IgD-negative memory B cell (primary cell): ENCODE results near the gene MFGE8. TPM values are rescaled to one million over a fixed set of nuclear protein-coding genes. Genes with fewer than 3 reads are reported as not detected.
A peak's percentile ranks its signal among the peaks of the same experiment; 100 is the strongest.
"Not testable (repeated sequence)": the region's sequence is repeated elsewhere in the genome, so short reads cannot be mapped to it uniquely, and the experiment has no call there.

ENCODE experiments used
- H3K27ac Mint-ChIP-seq, 3 donors: one replicate each; pipeline ENCODE4 v1.8.0; 2020 to 2022; ENCODE audit warnings: mild to moderate bottlenecking in 3 of 3, mixed read lengths in 3 of 3, moderate library complexity in 1 of 3
- H3K27me3 Mint-ChIP-seq: one replicate; pipeline ENCODE4 v1.8.0; 2021; ENCODE audit warnings: mixed read lengths
- H3K36me3 Mint-ChIP-seq: one replicate; pipeline ENCODE4 v1.8.0; 2020; ENCODE audit warnings: mild to moderate bottlenecking, mixed read lengths
- H3K4me1 Mint-ChIP-seq, 3 donors: one replicate each; pipeline ENCODE4 v1.8.0; 2020 to 2022; ENCODE audit warnings: mixed read lengths in 3 of 3, mild to moderate bottlenecking in 1 of 3
- H3K4me3 Mint-ChIP-seq, 4 donors: one replicate each; pipeline ENCODE4 v1.8.0; 2020 to 2022; ENCODE audit warnings: mild to moderate bottlenecking in 4 of 4, mixed read lengths in 4 of 4, moderate library complexity in 3 of 4
- H3K9me3 Mint-ChIP-seq, 3 donors: one replicate each; pipeline ENCODE4 v1.8.0; 2020 to 2021; ENCODE audit warnings: mixed read lengths in 3 of 3, mild to moderate bottlenecking in 1 of 3
- polyA plus RNA-seq: library from polyadenylated mRNA; unstranded; fragments of 300-500 nt; fragmentation: Illumina TruSeq; gene quantifications from one replicate; pipeline ENCODE4 v1.2.3, GENCODE V29; 2021

Gene MFGE8
- polyA plus RNA-seq, 1 donor from 2014 or later: 4.8 TPM

GRCh38 chr15:88930579-88930978 lies 17.4 kb upstream of the MFGE8 start:
- Mint-ChIP-seq H3K36me3 (no peaks in the 10 kb centered on the region), H3K27me3 (peaks cover 20% of the 10 kb centered on the region), H3K9me3 (peaks cover 1 to 7% (median 3%) of the 10 kb centered on the region in 3 donors), H3K4me1 (peaks cover 0 to 2% (median 0%) of the 10 kb centered on the region in 3 donors), H3K27ac (peak overlapping the region in 1 of 3 donors; percentile 52), H3K4me3 (no peak overlapping the region)

- not testable (repeated sequence) for H3K4me3 Mint-ChIP-seq, H3K36me3 Mint-ChIP-seq, H3K9me3 Mint-ChIP-seq, H3K4me1 Mint-ChIP-seq, H3K27ac Mint-ChIP-seq
- peaks cover 20% of the 10 kb centered on the region for H3K27me3 Mint-ChIP-seq
Measured at GRCh38 chr15:88929358-88930098, 16.3 kb upstream of the MFGE8 start.

- H3K4me3 Mint-ChIP-seq, H3K36me3 Mint-ChIP-seq, H3K4me1 Mint-ChIP-seq, H3K9me3 Mint-ChIP-seq, H3K27ac Mint-ChIP-seq: not testable (repeated sequence)
- peaks cover 17% of the 10 kb centered on the region for H3K27me3 Mint-ChIP-seq
Measured at GRCh38 chr15:88928192-88928591, 15.0 kb upstream of the MFGE8 start.

- not testable (repeated sequence) for H3K4me3 Mint-ChIP-seq, H3K9me3 Mint-ChIP-seq, H3K4me1 Mint-ChIP-seq, H3K36me3 Mint-ChIP-seq, H3K27ac Mint-ChIP-seq, H3K27me3 Mint-ChIP-seq
Measured at GRCh38 chr15:88925648-88926047, 12.5 kb upstream of the MFGE8 start.

GRCh38 chr15:88920892-88921435 lies 7.8 kb upstream of the MFGE8 start:
- H3K36me3 Mint-ChIP-seq, H3K4me1 Mint-ChIP-seq, H3K27ac Mint-ChIP-seq, H3K9me3 Mint-ChIP-seq: not testable (repeated sequence)
- Mint-ChIP-seq H3K27me3 (peaks cover 30% of the 10 kb centered on the region), H3K4me3 (peak overlapping the region in 1 of 4 donors; percentile 46)

- no peak overlapping the region for H3K27ac Mint-ChIP-seq
- H3K27me3 Mint-ChIP-seq: peaks cover 32% of the 10 kb centered on the region
- peaks cover 3% of the 10 kb centered on the region for H3K36me3 Mint-ChIP-seq
- peaks cover 0 to 2% (median 0%) of the 10 kb centered on the region in 3 donors for H3K9me3 Mint-ChIP-seq
- peaks cover 0 to 5% (median 5%) of the 10 kb centered on the region in 3 donors for H3K4me1 Mint-ChIP-seq
- H3K4me3 Mint-ChIP-seq: peak overlapping the region in 1 of 4 donors; percentile 46
Measured at GRCh38 chr15:88920186-88920891, 7.2 kb upstream of the MFGE8 start.

GRCh38 chr15:88918738-88919137 lies 5.6 kb upstream of the MFGE8 start:
- Mint-ChIP-seq H3K27ac (no peak overlapping the region), H3K4me1 (peaks cover under 1 to 6% (median 5%) of the 10 kb centered on the region in 3 donors), H3K4me3 (peak overlapping the region in 1 of 4 donors; percentile 82), H3K27me3 (peaks cover 32% of the 10 kb centered on the region), H3K36me3 (no peaks in the 10 kb centered on the region), H3K9me3 (peaks cover 0 to 2% (median 0%) of the 10 kb centered on the region in 3 donors)

GRCh38 chr15:88917760-88918159 lies 4.6 kb upstream of the MFGE8 start:
- no peak overlapping the region for H3K27ac Mint-ChIP-seq
- H3K9me3 Mint-ChIP-seq: peaks cover 0 to 2% (median 0%) of the 10 kb centered on the region in 3 donors
- no peaks in the 10 kb centered on the region for H3K36me3 Mint-ChIP-seq
- peaks cover 4 to 11% (median 8%) of the 10 kb centered on the region in 3 donors for H3K4me1 Mint-ChIP-seq
- no peak overlapping the region for H3K4me3 Mint-ChIP-seq
- H3K27me3 Mint-ChIP-seq: peaks cover 32% of the 10 kb centered on the region

GRCh38 chr15:88915354-88915753 lies 2.2 kb upstream of the MFGE8 start:
- H3K9me3 Mint-ChIP-seq: peaks cover 0 to 2% (median 0%) of the 10 kb centered on the region in 3 donors
- H3K36me3 Mint-ChIP-seq: no peaks in the 10 kb centered on the region
- peaks cover 9 to 19% (median 16%) of the 10 kb centered on the region in 3 donors for H3K4me1 Mint-ChIP-seq
- H3K27ac Mint-ChIP-seq: no peak overlapping the region
- H3K27me3 Mint-ChIP-seq: peaks cover 31% of the 10 kb centered on the region
- H3K4me3 Mint-ChIP-seq: no peak overlapping the region

GRCh38 chr15:88913850-88914169 lies 631 bp upstream of the MFGE8 start:
- H3K27ac Mint-ChIP-seq: peak overlapping the region; percentile 72 to 87 (median 85)
- H3K4me3 Mint-ChIP-seq: peak overlapping the region; percentile 84 to 97 (median 96)
- H3K27me3 Mint-ChIP-seq: peaks cover 22% of the 10 kb centered on the region
- no peaks in the 10 kb centered on the region for H3K36me3 Mint-ChIP-seq
- H3K4me1 Mint-ChIP-seq: peaks cover 9 to 20% (median 19%) of the 10 kb centered on the region in 3 donors
- H3K9me3 Mint-ChIP-seq: peaks cover 0 to 2% (median 0%) of the 10 kb centered on the region in 3 donors

GRCh38 chr15:88912500-88912921 lies 668 bp downstream of the MFGE8 start:
- Mint-ChIP-seq H3K27ac (peak overlapping the region in 2 of 3 donors; percentile 10 to 72), H3K9me3 (no peaks in the 10 kb centered on the region), H3K36me3 (peaks cover 2% of the 10 kb centered on the region), H3K27me3 (peaks cover 10% of the 10 kb centered on the region), H3K4me1 (peaks cover 9 to 20% (median 16%) of the 10 kb centered on the region in 3 donors), H3K4me3 (peak overlapping the region; percentile 84 to 97 (median 96))

- peaks cover 9 to 20% (median 16%) of the 10 kb centered on the region in 3 donors for H3K4me1 Mint-ChIP-seq
- no peak overlapping the region for H3K27ac Mint-ChIP-seq
- peaks cover 2% of the 10 kb centered on the region for H3K36me3 Mint-ChIP-seq
- H3K4me3 Mint-ChIP-seq: peak overlapping the region; percentile 39 to 97 (median 90)
- H3K27me3 Mint-ChIP-seq: peaks cover 7% of the 10 kb centered on the region
- H3K9me3 Mint-ChIP-seq: no peaks in the 10 kb centered on the region
Measured at GRCh38 chr15:88911766-88912118, 1.4 kb downstream of the MFGE8 start.

GRCh38 chr15:88909956-88910831 lies 3.0 kb downstream of the MFGE8 start:
- peaks cover 2% of the 10 kb centered on the region for H3K36me3 Mint-ChIP-seq
- no peaks in the 10 kb centered on the region for H3K9me3 Mint-ChIP-seq
- H3K4me3 Mint-ChIP-seq: peak overlapping the region in 2 of 4 donors; percentile 53 to 73
- H3K27ac Mint-ChIP-seq: peak overlapping the region; percentile 8 to 86 (median 80)
- H3K4me1 Mint-ChIP-seq: peaks cover 11 to 20% (median 16%) of the 10 kb centered on the region in 3 donors
- peaks cover 3% of the 10 kb centered on the region for H3K27me3 Mint-ChIP-seq

GRCh38 chr15:88908697-88909621 lies 4.2 kb downstream of the MFGE8 start:
- H3K4me3 Mint-ChIP-seq: peak overlapping the region in 1 of 4 donors; percentile 53
- peaks cover 6% of the 10 kb centered on the region for H3K36me3 Mint-ChIP-seq
- peak overlapping the region in 1 of 3 donors; percentile 80 for H3K27ac Mint-ChIP-seq

More at GRCh38 chr15:88908697-88909621, 4.2 kb downstream of the MFGE8 start:
- Mint-ChIP-seq H3K4me1 (peaks cover 19 to 28% (median 22%) of the 10 kb centered on the region in 3 donors), H3K9me3 (no peaks in the 10 kb centered on the region), H3K27me3 (peaks cover 3% of the 10 kb centered on the region)
